Measurements from ENCODE around the gene TEKT5. TPM values are rescaled to one million over a fixed set of nuclear protein-coding genes. Genes with fewer than 3 reads are reported as not detected.

Gene TEKT5
- total RNA-seq, 1 experiment from 2014 or later = not detected

- no peaks in the 10 kb centered on the region for H3K27me3 ChIP-seq (ENCODE audit: control insufficient read depth, insufficient read depth, low read length)
- ATAC-seq = no peak
- no peak for DNase-seq (ENCODE audit: low read depth, low spot score)
- intact Hi-C loops (cut with micrococcal nuclease; ENCODE audit: unreplicated experiment) = no loop called here
- BruUV-seq (replicated peaks) = no TSS peak
- no peak overlapping the region for H3K27ac ChIP-seq (ENCODE audit: low read length)
- H3K36me3 ChIP-seq (ENCODE audit: control insufficient read depth, insufficient read depth, low read length) = no peaks in the 10 kb centered on the region
- H3K4me1 ChIP-seq (ENCODE audit: control insufficient read depth, insufficient read depth, low read length) = no peaks in the 10 kb centered on the region
- no peak overlapping the region for H3K4me3 ChIP-seq (ENCODE audit: low read depth in 2 of 2, low read length in 2 of 2)
- CTCF ChIA-PET = no interaction called here
- POLR2A ChIA-PET = no interaction called here
- TF ChIP-seq TCF7L2 (IDR thresholded peaks at IDR 0.05; ENCODE audit: low read depth, low read length) = no peak
- TF ChIP-seq POLR2AphosphoS5 (IDR thresholded peaks at IDR 0.05; ENCODE audit: low read depth, low read length) = no peak
- no peak for TF ChIP-seq SIN3A (IDR thresholded peaks at IDR 0.05; ENCODE audit: borderline replicate concordance, insufficient read depth, low read depth, low read length)
- TF ChIP-seq, protein P1, sequence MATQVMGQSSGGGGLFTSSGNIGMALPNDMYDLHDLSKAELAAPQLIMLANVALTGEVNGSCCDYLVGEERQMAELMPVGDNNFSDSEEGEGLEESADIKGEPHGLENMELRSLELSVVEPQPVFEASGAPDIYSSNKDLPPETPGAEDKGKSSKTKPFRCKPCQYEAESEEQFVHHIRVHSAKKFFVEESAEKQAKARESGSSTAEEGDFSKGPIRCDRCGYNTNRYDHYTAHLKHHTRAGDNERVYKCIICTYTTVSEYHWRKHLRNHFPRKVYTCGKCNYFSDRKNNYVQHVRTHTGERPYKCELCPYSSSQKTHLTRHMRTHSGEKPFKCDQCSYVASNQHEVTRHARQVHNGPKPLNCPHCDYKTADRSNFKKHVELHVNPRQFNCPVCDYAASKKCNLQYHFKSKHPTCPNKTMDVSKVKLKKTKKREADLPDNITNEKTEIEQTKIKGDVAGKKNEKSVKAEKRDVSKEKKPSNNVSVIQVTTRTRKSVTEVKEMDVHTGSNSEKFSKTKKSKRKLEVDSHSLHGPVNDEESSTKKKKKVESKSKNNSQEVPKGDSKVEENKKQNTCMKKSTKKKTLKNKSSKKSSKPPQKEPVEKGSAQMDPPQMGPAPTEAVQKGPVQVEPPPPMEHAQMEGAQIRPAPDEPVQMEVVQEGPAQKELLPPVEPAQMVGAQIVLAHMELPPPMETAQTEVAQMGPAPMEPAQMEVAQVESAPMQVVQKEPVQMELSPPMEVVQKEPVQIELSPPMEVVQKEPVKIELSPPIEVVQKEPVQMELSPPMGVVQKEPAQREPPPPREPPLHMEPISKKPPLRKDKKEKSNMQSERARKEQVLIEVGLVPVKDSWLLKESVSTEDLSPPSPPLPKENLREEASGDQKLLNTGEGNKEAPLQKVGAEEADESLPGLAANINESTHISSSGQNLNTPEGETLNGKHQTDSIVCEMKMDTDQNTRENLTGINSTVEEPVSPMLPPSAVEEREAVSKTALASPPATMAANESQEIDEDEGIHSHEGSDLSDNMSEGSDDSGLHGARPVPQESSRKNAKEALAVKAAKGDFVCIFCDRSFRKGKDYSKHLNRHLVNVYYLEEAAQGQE (IDR thresholded peaks at IDR 0.05; ENCODE audit: insufficient read depth in 1 of 2, low read depth in 2 of 2, low read length in 1 of 2) = no peak
- no peak for TF ChIP-seq CTCF (IDR thresholded peaks at IDR 0.05)
- in situ Hi-C loops (cut with HindIII; ENCODE audit: low pct_unique_long_range_greater_than_20kb, low sequenced_read_pairs) = no loop called here
- H3K9me3 ChIP-seq (ENCODE audit: control insufficient read depth, insufficient read depth, low read depth, low read length) = no peaks in the 10 kb centered on the region
Observed at GRCh38 chr16:10611825-10612342, 82.8 kb downstream of the TEKT5 start.

DNA sequence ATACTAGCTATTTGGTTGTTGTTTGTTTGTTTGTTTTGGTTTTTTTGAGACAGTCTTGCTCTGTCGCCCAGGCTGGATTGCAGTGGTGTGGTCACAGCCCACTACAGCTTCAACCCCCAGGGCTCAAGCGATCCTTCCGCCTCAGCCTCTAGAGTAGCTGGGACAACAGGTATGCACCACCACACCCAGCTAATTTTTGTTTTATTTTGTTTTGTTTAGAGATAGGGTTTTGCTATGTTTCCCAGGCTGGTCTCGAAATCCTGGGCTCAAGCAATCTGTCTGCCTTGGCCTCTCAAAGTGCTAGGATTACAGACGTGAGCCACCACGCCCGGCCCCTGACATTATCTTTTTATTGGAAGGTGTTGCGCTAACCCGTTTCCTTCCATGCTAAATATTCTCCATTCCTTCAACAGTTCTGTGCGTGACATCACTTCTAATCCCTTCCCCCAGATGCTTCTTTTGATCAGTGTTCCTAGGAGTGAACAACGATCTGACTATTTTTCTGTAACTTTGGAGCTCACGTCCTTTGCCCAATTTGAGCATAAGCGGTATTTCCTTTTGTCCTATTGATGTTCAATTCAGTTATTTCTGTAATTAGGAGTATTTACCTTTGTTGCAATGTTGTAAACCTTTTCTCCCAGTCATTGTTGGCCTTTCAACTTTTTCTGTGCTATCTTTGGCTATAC, 84.1 kb downstream of the TEKT5 start:
- H3K4me3 ChIP-seq (ENCODE audit: low read depth in 2 of 2, low read length in 2 of 2) = no peak overlapping the region
- intact Hi-C loops (cut with micrococcal nuclease; ENCODE audit: unreplicated experiment) = no loop called here
- no peak overlapping the region for H3K27ac ChIP-seq (ENCODE audit: low read length)
- TF ChIP-seq TCF7L2 (IDR thresholded peaks at IDR 0.05; ENCODE audit: low read depth, low read length) (no peak), CTCF (IDR thresholded peaks at IDR 0.05) (no peak), SIN3A (IDR thresholded peaks at IDR 0.05; ENCODE audit: borderline replicate concordance, insufficient read depth, low read depth, low read length) (no peak), POLR2AphosphoS5 (IDR thresholded peaks at IDR 0.05; ENCODE audit: low read depth, low read length) (no peak)
- TF ChIP-seq, protein P1 (IDR thresholded peaks at IDR 0.05; ENCODE audit: insufficient read depth in 1 of 2, low read depth in 2 of 2, low read length in 1 of 2) = no peak
- no peaks in the 10 kb centered on the region for H3K9me3 ChIP-seq (ENCODE audit: control insufficient read depth, insufficient read depth, low read depth, low read length)
- no peaks in the 10 kb centered on the region for H3K4me1 ChIP-seq (ENCODE audit: control insufficient read depth, insufficient read depth, low read length)
- ATAC-seq (no peak), DNase-seq (ENCODE audit: low read depth, low spot score) (no peak)
- in situ Hi-C loops (cut with HindIII; ENCODE audit: low pct_unique_long_range_greater_than_20kb, low sequenced_read_pairs) = no loop called here
- ChIA-PET CTCF (no interaction called here), POLR2A (no interaction called here)
- no TSS peak for BruUV-seq (replicated peaks)
- H3K36me3 ChIP-seq (ENCODE audit: control insufficient read depth, insufficient read depth, low read length) = no peaks in the 10 kb centered on the region
- H3K27me3 ChIP-seq (ENCODE audit: control insufficient read depth, insufficient read depth, low read length) = no peaks in the 10 kb centered on the region
